ENCODE measurements around the gene CPNE2.
A peak's percentile ranks its signal among the peaks of the same experiment; 100 is the strongest.

CPNE2 gene

GRCh38 chr16:57091975-57092785, at the start of gene CPNE2:
Gene CPNE2, plus strand, starts transcription at chr16:57092583. Its CDS starts 18,160 bp downstream, at chr16:57110743.
- H3K4me3 ChIP-seq (replicated peaks; ENCODE audit: low read depth, low read length): peak within 1 kb of the TSS; percentile 64
- TF ChIP-seq CTCF (IDR thresholded peaks at IDR 0.05; ENCODE audit: low read length, missing control alignments): no peak
- DNase-seq (ENCODE audit: low read depth): peak; percentile 42

GRCh38 chr16:57043248-57043647, 49.1 kb upstream of the CPNE2 start:
- no peak for TF ChIP-seq CTCF (IDR thresholded peaks at IDR 0.05; ENCODE audit: low read length, missing control alignments)
- H3K4me3 ChIP-seq (replicated peaks; ENCODE audit: low read depth, low read length): no peak overlapping the region
- no peak for DNase-seq (ENCODE audit: low read depth)

GRCh38 chr16:57044931-57045693, 47.3 kb upstream of the CPNE2 start:
- TF ChIP-seq CTCF (IDR thresholded peaks at IDR 0.05; ENCODE audit: low read length, missing control alignments): no peak
- no peak overlapping the region for H3K4me3 ChIP-seq (replicated peaks; ENCODE audit: low read depth, low read length)
- DNase-seq (ENCODE audit: low read depth): no peak

GRCh38 chr16:57045694-57046381, 46.5 kb upstream of the CPNE2 start:
- peak; percentile 75 for DNase-seq (ENCODE audit: low read depth)
- peak; percentile 89 for TF ChIP-seq CTCF (IDR thresholded peaks at IDR 0.05; ENCODE audit: low read length, missing control alignments)
- H3K4me3 ChIP-seq (replicated peaks; ENCODE audit: low read depth, low read length): no peak overlapping the region

- H3K4me3 ChIP-seq (replicated peaks; ENCODE audit: low read depth, low read length): no peak overlapping the region
- no peak for DNase-seq (ENCODE audit: low read depth)
- no peak for TF ChIP-seq CTCF (IDR thresholded peaks at IDR 0.05; ENCODE audit: low read length, missing control alignments)
These were observed 44.3 kb upstream of the CPNE2 start for GRCh38 chr16:57048095-57048494.

GRCh38 chr16:57049678-57050077, 42.7 kb upstream of the CPNE2 start:
- no peak for DNase-seq (ENCODE audit: low read depth)
- no peak for TF ChIP-seq CTCF (IDR thresholded peaks at IDR 0.05; ENCODE audit: low read length, missing control alignments)
- no peak overlapping the region for H3K4me3 ChIP-seq (replicated peaks; ENCODE audit: low read depth, low read length)

All from fibroblast of pulmonary artery (primary cell).